WERI-Rb-1 (cell line): ENCODE results near the gene GBX2.

Experiments
- DNase-seq: peaks from one replicate; pipeline ENCODE4 v3.0.0-alpha.2; 2020
- H3K27ac ChIP-seq: fragments of 250-450 bp; sonication (Bioruptor Pico); 2 replicates; pipeline ENCODE4 v1.5.1; 2020; ENCODE audit warnings: mild to moderate bottlenecking, moderate library complexity
- H3K27me3 ChIP-seq: fragments of 250-450 bp; sonication (Bioruptor Pico); 2 replicates; pipeline ENCODE4 v1.5.1; 2021; ENCODE audit warnings: mild to moderate bottlenecking, low read depth, moderate library complexity; ENCODE audit not compliant: insufficient read depth, severe bottlenecking
- H3K36me3 ChIP-seq: fragments of 250-450 bp; sonication (Bioruptor Pico); 2 replicates; pipeline ENCODE4 v1.5.1; 2020; ENCODE audit warnings: mild to moderate bottlenecking, moderate library complexity
- H3K4me3 ChIP-seq: 2 replicates; pipeline ENCODE4 v1.5.1; 2011; ENCODE audit warnings: low read depth, mild to moderate bottlenecking, control low read depth, low read length
- H3K9me3 ChIP-seq: fragments of 250-450 bp; sonication (Bioruptor Pico); 2 replicates; pipeline ENCODE4 v1.5.1; 2021; ENCODE audit warnings: mild to moderate bottlenecking, moderate library complexity; ENCODE audit not compliant: severe bottlenecking
- TF ChIP-seq, protein P1 (sequence below): IDR thresholded peaks from 2 replicates; pipeline ENCODE4 v1.5.1; 2011; ENCODE audit warnings: low read depth, mild to moderate bottlenecking, control low read depth, inconsistent platforms, low read length

Gene GBX2

DNA sequence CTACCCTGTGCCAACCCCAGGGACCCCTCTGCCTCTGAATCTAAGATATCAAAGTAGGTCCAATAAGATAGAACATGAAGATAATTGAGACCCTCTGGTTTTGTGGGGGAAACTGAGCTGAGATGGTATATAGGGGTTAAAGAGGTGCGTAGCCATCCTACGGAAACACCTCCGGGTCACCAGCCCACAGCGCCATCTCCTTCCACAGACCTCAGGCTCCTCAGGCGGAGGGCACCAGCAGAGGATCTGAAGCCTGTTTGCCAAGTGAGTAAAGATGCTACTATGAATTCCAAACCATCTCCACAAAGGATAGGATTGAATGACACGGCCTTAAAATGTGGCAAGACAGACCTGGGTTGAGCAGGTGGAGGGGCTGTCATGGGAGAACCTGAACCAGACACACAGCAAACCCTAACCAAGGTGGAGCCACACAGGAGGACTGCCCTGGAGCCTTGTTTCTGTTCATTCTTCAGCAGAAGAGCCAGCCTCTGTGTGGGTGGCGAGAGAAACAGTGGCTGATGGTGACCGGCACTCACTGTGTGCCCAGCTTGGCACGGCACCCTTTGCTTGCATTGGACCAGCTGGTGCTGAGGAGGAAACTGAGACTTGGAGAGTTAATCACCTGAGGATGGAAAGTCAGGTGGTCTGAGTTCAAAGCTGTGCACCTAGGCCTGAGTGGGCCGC, 10.2 kb downstream of the GBX2 start:
- H3K27ac ChIP-seq, result no peak overlapping the region
- H3K4me3 ChIP-seq, result no peak overlapping the region
- H3K9me3 ChIP-seq, result peaks cover 5% of the 10 kb centered on the region
- TF ChIP-seq, protein P1, sequence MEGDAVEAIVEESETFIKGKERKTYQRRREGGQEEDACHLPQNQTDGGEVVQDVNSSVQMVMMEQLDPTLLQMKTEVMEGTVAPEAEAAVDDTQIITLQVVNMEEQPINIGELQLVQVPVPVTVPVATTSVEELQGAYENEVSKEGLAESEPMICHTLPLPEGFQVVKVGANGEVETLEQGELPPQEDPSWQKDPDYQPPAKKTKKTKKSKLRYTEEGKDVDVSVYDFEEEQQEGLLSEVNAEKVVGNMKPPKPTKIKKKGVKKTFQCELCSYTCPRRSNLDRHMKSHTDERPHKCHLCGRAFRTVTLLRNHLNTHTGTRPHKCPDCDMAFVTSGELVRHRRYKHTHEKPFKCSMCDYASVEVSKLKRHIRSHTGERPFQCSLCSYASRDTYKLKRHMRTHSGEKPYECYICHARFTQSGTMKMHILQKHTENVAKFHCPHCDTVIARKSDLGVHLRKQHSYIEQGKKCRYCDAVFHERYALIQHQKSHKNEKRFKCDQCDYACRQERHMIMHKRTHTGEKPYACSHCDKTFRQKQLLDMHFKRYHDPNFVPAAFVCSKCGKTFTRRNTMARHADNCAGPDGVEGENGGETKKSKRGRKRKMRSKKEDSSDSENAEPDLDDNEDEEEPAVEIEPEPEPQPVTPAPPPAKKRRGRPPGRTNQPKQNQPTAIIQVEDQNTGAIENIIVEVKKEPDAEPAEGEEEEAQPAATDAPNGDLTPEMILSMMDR, result no peak
- DNase-seq, result no peak
- peaks cover 90% of the 10 kb centered on the region for H3K27me3 ChIP-seq
- H3K36me3 ChIP-seq, result no peaks in the 10 kb centered on the region

DNA sequence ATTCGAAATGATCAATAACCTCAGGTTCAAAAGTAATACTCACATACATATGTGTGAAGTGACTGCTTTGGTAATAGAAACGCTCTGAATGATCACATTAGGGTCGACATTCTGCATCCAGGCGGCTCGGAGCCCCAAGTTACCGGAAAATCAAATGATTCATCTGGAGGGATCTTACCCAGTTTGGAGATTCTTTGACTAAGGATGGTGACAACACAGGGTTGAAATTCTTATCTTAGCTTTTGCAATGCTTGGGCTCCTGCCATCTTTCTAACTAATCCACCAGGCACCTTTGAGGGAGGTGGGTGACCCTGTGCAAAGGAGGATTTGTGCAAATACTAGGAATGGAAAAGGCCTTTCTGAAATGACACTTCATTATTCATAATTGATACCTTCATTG, 10.8 kb downstream of the GBX2 start:
- H3K27ac ChIP-seq, result no peak overlapping the region
- no peak for DNase-seq
- H3K4me3 ChIP-seq, result no peak overlapping the region
- H3K36me3 ChIP-seq, result no peaks in the 10 kb centered on the region
- H3K9me3 ChIP-seq, result peaks cover 11% of the 10 kb centered on the region
- TF ChIP-seq, protein P1, result no peak
- peaks cover 87% of the 10 kb centered on the region for H3K27me3 ChIP-seq

DNA sequence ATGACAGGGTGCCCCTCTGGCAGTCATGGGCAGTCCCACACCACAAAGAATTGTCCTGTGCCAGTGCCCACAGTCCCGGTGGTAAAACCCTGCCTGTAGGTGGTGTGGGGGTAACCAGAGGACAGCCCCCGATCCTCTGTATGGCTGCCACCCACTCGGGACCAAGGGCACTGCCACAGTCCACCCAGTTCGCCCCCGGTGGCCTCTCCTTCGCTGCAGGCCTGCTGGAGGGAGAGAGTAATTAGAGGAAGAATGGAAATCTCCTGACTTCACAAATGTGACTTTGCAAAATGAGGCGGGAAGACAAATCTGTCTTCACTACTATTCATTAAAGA, 11.4 kb downstream of the GBX2 start:
- Histone ChIP-seq H3K27ac (no peak overlapping the region), H3K4me3 (no peak overlapping the region), H3K27me3 (peaks cover 85% of the 10 kb centered on the region), H3K36me3 (no peaks in the 10 kb centered on the region), H3K9me3 (peaks cover 15% of the 10 kb centered on the region)
- DNase-seq, result no peak
- TF ChIP-seq, protein P1, result no peak

DNA sequence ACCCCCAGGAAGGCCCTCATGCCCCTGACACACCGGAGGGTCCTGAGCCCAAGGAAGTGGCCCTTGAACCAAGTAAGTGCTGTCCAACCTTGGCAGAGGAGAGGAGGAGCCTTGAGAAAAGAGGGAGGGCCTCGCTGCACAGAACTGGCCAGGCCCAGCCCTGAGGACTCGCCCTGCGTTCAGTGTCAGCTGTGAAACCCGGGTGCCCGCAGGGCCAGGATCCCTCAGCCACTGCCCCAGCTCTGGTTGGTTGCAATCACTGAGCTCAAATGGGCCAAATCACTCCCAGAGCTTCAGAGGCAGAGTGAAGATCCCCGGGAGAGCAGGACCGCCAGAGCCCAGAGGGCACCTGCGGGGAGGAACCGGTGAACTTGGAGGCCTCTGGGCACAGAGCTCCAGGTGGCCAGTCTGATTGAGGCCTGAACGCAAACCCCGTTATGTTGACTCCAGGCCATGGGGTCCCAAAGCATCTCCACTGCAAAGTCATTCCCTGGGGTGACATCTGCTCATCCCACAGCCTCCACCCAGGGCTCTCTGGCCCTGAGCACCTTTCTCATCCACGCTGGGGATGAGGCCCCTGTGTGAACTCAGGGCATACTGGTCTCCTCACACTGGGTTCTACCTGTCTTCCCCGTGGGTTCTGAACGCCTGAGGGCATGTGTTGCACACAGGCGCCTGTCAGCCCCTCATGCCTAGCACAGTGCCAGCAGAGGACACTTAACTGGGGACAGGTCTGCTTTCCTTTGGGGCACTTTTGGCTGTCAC, 11.9 kb downstream of the GBX2 start:
- no peak overlapping the region for H3K4me3 ChIP-seq
- H3K36me3 ChIP-seq, result no peaks in the 10 kb centered on the region
- H3K27ac ChIP-seq, result no peak overlapping the region
- DNase-seq, result no peak
- TF ChIP-seq, protein P1, result no peak
- peaks cover 81% of the 10 kb centered on the region for H3K27me3 ChIP-seq
- peaks cover 15% of the 10 kb centered on the region for H3K9me3 ChIP-seq

DNA sequence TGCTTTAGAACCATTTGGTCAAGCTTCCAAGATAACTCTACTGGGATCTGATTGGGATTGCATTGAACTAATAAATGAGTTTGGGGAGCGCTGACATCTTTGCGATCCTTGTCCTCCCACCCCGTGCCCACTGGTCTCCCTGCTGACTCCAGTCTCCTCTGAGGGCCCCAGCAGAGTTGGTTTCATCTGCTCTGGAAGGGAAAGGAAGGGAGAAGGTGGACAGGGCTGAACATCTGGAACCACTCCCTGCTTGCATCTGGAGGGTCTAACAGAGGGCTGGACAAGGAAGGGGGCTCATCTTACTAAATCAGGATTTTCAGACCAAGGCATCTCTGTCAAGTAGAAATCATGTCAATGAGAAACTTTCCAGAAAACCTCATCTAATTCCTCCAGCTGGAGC, 12.8 kb downstream of the GBX2 start:
- TF ChIP-seq, protein P1, result no peak
- Histone ChIP-seq H3K4me3 (no peak overlapping the region), H3K27me3 (peaks cover 72% of the 10 kb centered on the region), H3K9me3 (peaks cover 18% of the 10 kb centered on the region), H3K36me3 (no peaks in the 10 kb centered on the region), H3K27ac (no peak overlapping the region)
- DNase-seq, result no peak
